RWPE1 (cell line): ENCODE data around the gene ZFYVE28.

Experiments used
- CTCF ChIA-PET: fragments of 350-600 bp; sonication (Branson Sonifier 250); formaldehyde crosslinking; extraction: SDS; loops from one replicate; lab custom pipeline; 2021; lab: Yijun Ruan, JAX
- POLR2A ChIA-PET: fragments of 400-600 bp; formaldehyde crosslinking; extraction: SDS; loops from one replicate; lab custom pipeline; 2020; ENCODE audit warnings: antibody characterized with exemption; ENCODE audit not compliant: low non-redundant PET; lab: Yijun Ruan, JAX
- DNase-seq: peaks from one replicate; pipeline ENCODE4 v3.0.0; 2012; ENCODE audit warnings: low spot score
- H3K27ac ChIP-seq: fragments of 450-650 bp; 2 replicates; pipeline ENCODE4 v1.5.1; 2017
- CTCF ChIP-seq: fragments of 450-650 bp; conservative IDR thresholded peaks from 2 replicates; pipeline ENCODE4 v1.5.1; 2017; ENCODE audit warnings: low read depth, mild to moderate bottlenecking

The ZFYVE28 gene

DNA sequence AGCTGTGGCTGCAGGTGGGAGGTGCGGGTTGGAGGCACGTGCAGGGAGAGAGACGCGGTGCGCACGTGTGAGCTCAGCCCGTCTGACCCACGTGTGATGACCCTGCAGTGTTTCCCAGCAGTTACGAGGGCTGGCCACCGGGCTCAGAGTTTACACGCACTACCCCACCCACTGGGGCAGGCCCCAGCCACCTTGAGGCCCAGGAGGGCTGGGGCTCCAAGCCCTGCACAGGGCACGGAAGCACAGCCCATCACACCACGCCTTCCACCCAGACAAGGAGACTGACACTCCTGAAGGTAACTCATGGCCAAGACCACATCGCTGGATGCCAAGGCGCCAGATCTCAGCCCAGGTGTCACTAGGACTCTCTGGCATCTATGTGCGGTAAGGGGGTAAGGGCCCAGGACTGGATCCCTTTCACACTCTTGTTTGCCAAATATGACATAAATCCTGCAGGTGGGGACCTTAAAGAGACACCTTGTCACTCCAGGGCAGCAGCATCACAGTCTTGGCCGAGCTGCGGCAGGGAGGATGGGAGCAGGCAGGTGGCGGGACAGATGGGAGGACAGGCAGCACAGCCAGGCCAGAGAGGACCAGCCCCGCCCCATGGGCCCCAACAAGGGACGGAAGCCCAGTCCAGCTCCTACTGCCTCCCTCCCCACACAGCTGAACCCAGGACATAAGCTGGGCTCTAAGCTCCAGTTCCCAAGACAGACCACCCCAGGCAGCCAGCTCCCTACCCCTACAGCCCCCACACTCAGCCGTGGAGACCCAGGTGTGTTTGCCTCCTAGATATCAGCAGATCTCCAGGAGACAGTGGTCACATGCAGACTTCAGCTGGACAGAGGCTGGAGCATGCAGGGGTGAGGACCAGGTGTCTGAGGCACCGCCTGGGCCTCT is 56.8 kb downstream of the ZFYVE28 start:
- H3K27ac ChIP-seq: no peak overlapping the region
- CTCF ChIA-PET: no interaction called here
- no peak for TF ChIP-seq CTCF
- POLR2A ChIA-PET: interaction anchor here (0.5 kb wide), 1 partner anchor 99 kb away, joined by 4 read pairs; no protein-coding TSS in a partner anchor
- DNase-seq: no peak

DNA sequence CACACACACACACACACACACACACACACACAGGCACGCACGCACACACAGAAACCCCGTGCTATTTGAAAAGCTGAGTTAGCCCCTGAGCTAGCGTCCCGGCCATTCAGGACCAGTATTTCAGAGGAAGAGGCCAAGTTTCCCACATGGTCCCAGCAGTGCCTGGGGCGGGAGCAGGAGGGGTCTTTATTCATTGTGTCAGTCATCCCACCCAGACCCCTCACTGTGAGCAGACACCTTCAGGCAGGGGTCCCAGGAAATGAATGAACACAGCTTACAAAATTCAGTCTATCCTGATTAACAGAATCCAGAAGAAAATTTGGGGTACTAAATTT is 58.1 kb downstream of the ZFYVE28 start:
- TF ChIP-seq CTCF: no peak
- POLR2A ChIA-PET: no interaction called here
- DNase-seq: no peak
- CTCF ChIA-PET: no interaction called here
- H3K27ac ChIP-seq: no peak overlapping the region

GRCh38 chr4:2359591-2360395 is 58.7 kb downstream of the ZFYVE28 start:
- DNase-seq: no peak
- no peak for TF ChIP-seq CTCF
- no peak overlapping the region for H3K27ac ChIP-seq
- ChIA-PET CTCF (no interaction called here), POLR2A (no interaction called here)

- ChIA-PET POLR2A (no interaction called here), CTCF (no interaction called here)
- no peak overlapping the region for H3K27ac ChIP-seq
- no peak for TF ChIP-seq CTCF
- no peak for DNase-seq
These were observed 60.4 kb downstream of the ZFYVE28 start for GRCh38 chr4:2357821-2358745.

DNA sequence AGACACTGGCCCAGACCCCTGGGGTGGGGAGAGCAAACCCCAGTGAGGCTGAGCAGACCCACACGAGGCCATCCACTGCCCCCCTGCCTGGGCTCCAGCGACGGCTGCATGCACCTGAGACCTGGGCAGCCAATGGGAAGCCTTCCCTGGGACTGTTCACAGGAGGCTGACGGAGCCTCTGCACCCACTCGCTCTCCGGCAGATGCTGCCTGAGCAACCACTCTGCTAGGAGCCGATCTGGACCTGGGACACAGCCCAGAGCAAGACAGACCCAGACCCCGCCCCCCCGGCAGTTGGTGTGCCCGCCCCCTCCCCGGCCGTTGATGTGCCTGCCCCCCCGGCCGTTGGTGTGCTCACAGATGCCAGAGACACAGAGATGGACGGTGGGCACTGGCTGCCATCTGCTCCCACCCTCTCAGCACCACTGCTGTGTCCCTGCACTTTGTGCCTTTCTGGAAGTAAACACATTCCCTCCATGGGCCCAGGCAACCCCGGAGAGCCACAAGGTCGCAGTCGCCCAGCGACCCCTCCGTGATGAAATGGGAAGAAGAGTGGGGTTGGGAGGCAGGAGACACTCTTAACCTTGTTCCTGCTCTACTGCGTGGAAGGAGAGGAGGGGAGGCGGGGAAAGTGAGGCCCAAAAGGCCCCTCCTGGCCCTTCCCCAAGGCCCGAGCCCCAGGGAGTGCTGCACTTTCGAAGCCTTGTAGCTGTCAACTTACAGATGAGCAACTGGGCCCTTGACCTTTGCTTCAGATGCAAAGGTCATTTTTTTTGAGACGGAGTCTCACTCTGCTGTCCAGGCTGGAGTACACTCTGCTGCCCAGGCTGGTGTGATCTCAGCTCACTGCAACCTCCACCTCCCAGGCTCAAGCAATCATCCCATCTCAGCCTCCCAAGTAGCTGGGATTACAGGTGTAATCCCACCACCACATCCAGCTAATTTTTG is 62.0 kb downstream of the ZFYVE28 start:
- no peak for TF ChIP-seq CTCF
- H3K27ac ChIP-seq: no peak overlapping the region
- CTCF ChIA-PET: no interaction called here
- POLR2A ChIA-PET: interaction anchor here (0.5 kb wide), 1 partner anchor 114 kb away, joined by 3 read pairs; no protein-coding TSS in a partner anchor
- DNase-seq: no peak
